Sigmoid colon (tissue), 7 donors: Measurements from ENCODE around the gene UBE2N. TPM values are rescaled to one million over a fixed set of nuclear protein-coding genes. Genes with fewer than 3 reads are reported as not detected.
A peak's percentile ranks its signal among the peaks of the same experiment; 100 is the strongest.

Experiments used
- DNase-seq: peaks from one replicate; pipeline ENCODE4 v3.0.0-alpha.2; 2019
- H3K27ac ChIP-seq, 4 donors: fragments of 200-600 bp; sonication (generic); one replicate each; pipeline ENCODE4 v1.5.1; 2016 to 2019; ENCODE audit warnings: mild to moderate bottlenecking in 1 of 4
- H3K27me3 ChIP-seq, 3 donors: fragments of 200-600 bp; sonication (generic); one replicate each; pipeline ENCODE4 v1.5.1; 2019; ENCODE audit warnings: mild to moderate bottlenecking in 1 of 3
- H3K36me3 ChIP-seq, 4 donors: fragments of 200-600 bp; sonication (generic); one replicate each; pipeline ENCODE4 v1.5.1; 2016 to 2019
- H3K4me1 ChIP-seq, 4 donors: fragments of 200-600 bp; sonication (generic); one replicate each; pipeline ENCODE4 v1.5.1; 2017 to 2019
- H3K4me3 ChIP-seq, 4 donors: fragments of 200-600 bp; sonication (generic); one replicate each; pipeline ENCODE4 v1.5.1; 2017 to 2019; ENCODE audit warnings: mild to moderate bottlenecking in 2 of 4, moderate library complexity in 1 of 4
- H3K9me3 ChIP-seq, 4 donors: fragments of 200-600 bp in 3 of 4; sonication (generic) in 3 of 4; one replicate each; pipeline versions ENCODE4 v1.5.1 to v1.6.1; 2013 to 2019
- CTCF ChIP-seq, 4 experiments: fragments of 450-650 bp in 3 of 4; fragments of 200-600 bp in 1 of 4; IDR thresholded peaks; one replicate each; pipeline ENCODE4 v1.5.1; 2016 to 2019; ENCODE audit warnings: antibody characterized with exemption in 4 of 4, mild to moderate bottlenecking in 3 of 4, moderate library complexity in 2 of 4
- EP300 ChIP-seq, 4 donors: sonication (generic); formaldehyde crosslinking; IDR thresholded peaks; one replicate each; pipeline ENCODE4 v1.6.1; 2017; ENCODE audit warnings: antibody characterized with exemption in 4 of 4
- POLR2A ChIP-seq, 2 donors: fragments of 450-650 bp; IDR thresholded peaks; one replicate each; pipeline ENCODE4 v1.6.1; 2016; ENCODE audit warnings: antibody characterized with exemption in 2 of 2, mild to moderate bottlenecking in 2 of 2, moderate library complexity in 2 of 2
- POLR2AphosphoS5 ChIP-seq, 4 donors: sonication (generic); formaldehyde crosslinking; IDR thresholded peaks; one replicate each; pipeline ENCODE4 v1.6.1; 2017; ENCODE audit warnings: antibody characterized with exemption in 4 of 4
- WGBS, 2 donors: extraction: QIAGEN DNeasy Blood & Tissue Kit; methylation state at CpG; one replicate each; pipeline ENCODE4 v1.1.7; 2013; 5-methylcytosine and 5-hydroxymethylcytosine counted together
- intact Hi-C: fragments of 100-400 bp; cut with DNase I; formaldehyde crosslinking; loops from one replicate; pipeline ENCODE4 v1.15.1; 2023
- polyA plus RNA-seq, 3 donors: library from polyadenylated mRNA; stranded (reverse); fragments of 200-250 nt; gene quantifications; one replicate each; pipeline ENCODE4 v1.2.3, GENCODE V29; 2013
- total RNA-seq, 4 donors: library from RNA; depleted of rRNA; stranded (reverse); fragments of >200 nt; gene quantifications; one replicate each; pipeline ENCODE4 v1.1.0, GENCODE V29; 2016
- donor health status: healthy with polysubstance abuse.
- donor health status: Bipolar disorder and iron deficiency.
- donor health status: healthy.

The UBE2N gene, protein sequence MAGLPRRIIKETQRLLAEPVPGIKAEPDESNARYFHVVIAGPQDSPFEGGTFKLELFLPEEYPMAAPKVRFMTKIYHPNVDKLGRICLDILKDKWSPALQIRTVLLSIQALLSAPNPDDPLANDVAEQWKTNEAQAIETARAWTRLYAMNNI
- 10 to 100 TPM; 23.0 to 28.0 (median 23.9) TPM for total RNA-seq
- polyA plus RNA-seq, result 100 to 1,000 TPM in 1 of 3 donors, 10 to 100 TPM in 2; 79.3 to 102 (median 87.4) TPM

DNA sequence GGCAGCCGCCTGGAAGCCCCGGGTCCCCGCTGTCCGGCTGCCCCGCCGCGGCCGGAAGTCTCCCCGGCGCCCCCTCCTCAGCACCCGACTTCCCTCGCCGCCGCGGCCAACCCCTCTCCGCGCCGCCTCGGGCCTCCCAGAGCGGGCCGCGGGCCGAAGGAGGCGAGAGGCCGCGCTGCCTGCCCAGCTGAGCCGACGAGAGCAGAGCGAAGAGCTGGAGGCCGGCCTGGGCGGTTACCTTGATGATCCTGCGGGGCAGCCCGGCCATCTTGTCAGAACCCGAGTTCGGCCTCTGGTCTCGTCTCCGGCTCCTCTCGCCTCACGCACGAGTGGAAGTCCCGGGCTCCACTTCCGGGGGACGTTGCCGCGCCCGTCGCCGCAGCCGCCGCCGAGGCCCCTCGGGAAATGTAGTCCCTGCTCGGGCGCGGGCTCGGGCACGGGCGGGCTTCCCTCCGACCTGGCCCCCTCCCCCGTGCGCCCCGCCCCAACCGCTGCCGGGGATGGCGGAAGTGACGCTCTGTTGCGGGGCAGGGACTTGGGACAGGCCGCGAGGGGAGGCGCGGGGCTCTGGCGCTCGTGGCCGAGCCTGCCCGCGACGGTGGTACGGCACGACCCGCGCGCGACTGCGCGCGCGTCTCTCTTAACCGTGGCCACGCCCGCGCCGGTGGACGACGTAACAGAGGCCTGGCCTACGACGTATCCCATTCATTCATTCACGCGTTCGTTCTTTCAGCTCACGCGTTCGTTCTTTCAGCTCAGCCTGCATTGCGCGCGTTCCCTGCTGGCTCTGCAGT, at the start of gene UBE2N:
Gene UBE2N, minus strand, starts transcription at position 331 of the 794 bp plus-strand sequence. Its CDS starts 63 bp downstream, at position 268.
- intact Hi-C loops, result loop anchor here (1.0 to 10.0 kb wide), 2 partner anchors 25 to 323 kb away; partner anchors contain the start of gene MRPL42
- peaks cover 0 to 45% (median 35%) of the 10 kb centered on the region in 4 donors for H3K4me1 ChIP-seq

GRCh38 chr12:93484315-93484981, 42.7 kb upstream of the UBE2N start:
- Histone ChIP-seq H3K4me1 (no peaks in the 10 kb centered on the region), H3K4me3 (no peak overlapping the region), H3K36me3 (peaks cover 17 to 92% (median 33%) of the 10 kb centered on the region in 4 donors), H3K9me3 (no peaks in the 10 kb centered on the region), H3K27ac (no peak overlapping the region), H3K27me3 (no peaks in the 10 kb centered on the region)
- intact Hi-C loops, result no loop called here
- no peak for DNase-seq
- TF ChIP-seq CTCF (IDR thresholded peaks at IDR 0.05), result no peak
- TF ChIP-seq POLR2A (IDR thresholded peaks at IDR 0.05), result no peak
- TF ChIP-seq EP300 (IDR thresholded peaks at IDR 0.05), result no peak
- TF ChIP-seq POLR2AphosphoS5 (IDR thresholded peaks at IDR 0.05), result no peak
- WGBS, 2 donors, result 75 to 84% methylated on average over 8 of the region's 8 CpGs

More for the DNA sequence above, at the start of gene UBE2N:
- no peaks in the 10 kb centered on the region for H3K36me3 ChIP-seq
- TF ChIP-seq EP300 (IDR thresholded peaks at IDR 0.05) (no peak), POLR2A (IDR thresholded peaks at IDR 0.05) (peak; percentile 15 to 26), CTCF (IDR thresholded peaks at IDR 0.05) (no peak), POLR2AphosphoS5 (IDR thresholded peaks at IDR 0.05) (peak; percentile 74 to 86 (median 80))
- peak within 1 kb of the TSS; percentile 90 to 100 (median 97) for H3K4me3 ChIP-seq
- DNase-seq, result peak; percentile 97
- no peaks in the 10 kb centered on the region for H3K9me3 ChIP-seq
- 1% methylated on average over 105 of the region's 105 CpGs for WGBS, 2 donors
- H3K27ac ChIP-seq, result peak within 1 kb of the TSS; percentile 85 to 97 (median 96)
- no peaks in the 10 kb centered on the region for H3K27me3 ChIP-seq

GRCh38 chr12:93483151-93483807, 41.5 kb upstream of the UBE2N start:
- Histone ChIP-seq H3K4me3 (no peak overlapping the region), H3K36me3 (peaks cover 17 to 94% (median 32%) of the 10 kb centered on the region in 4 donors), H3K4me1 (no peaks in the 10 kb centered on the region), H3K27me3 (no peaks in the 10 kb centered on the region), H3K9me3 (no peaks in the 10 kb centered on the region), H3K27ac (no peak overlapping the region)
- TF ChIP-seq POLR2A (IDR thresholded peaks at IDR 0.05) (no peak), POLR2AphosphoS5 (IDR thresholded peaks at IDR 0.05) (no peak), EP300 (IDR thresholded peaks at IDR 0.05) (no peak), CTCF (IDR thresholded peaks at IDR 0.05) (no peak)
- 23 to 81% methylated on average over 4 of the region's 4 CpGs for WGBS, 2 donors
- no peak for DNase-seq
- intact Hi-C loops, result no loop called here

GRCh38 chr12:93482721-93483120, 41.0 kb upstream of the UBE2N start:
- Histone ChIP-seq H3K27ac (no peak overlapping the region), H3K27me3 (no peaks in the 10 kb centered on the region), H3K4me1 (no peaks in the 10 kb centered on the region), H3K36me3 (peaks cover 17 to 94% (median 31%) of the 10 kb centered on the region in 4 donors), H3K4me3 (no peak overlapping the region), H3K9me3 (no peaks in the 10 kb centered on the region)
- intact Hi-C loops, result no loop called here
- no peak for DNase-seq
- no peak for TF ChIP-seq POLR2A (IDR thresholded peaks at IDR 0.05)
- TF ChIP-seq CTCF (IDR thresholded peaks at IDR 0.05), result no peak
- TF ChIP-seq EP300 (IDR thresholded peaks at IDR 0.05), result no peak
- TF ChIP-seq POLR2AphosphoS5 (IDR thresholded peaks at IDR 0.05), result no peak
- 94 to 98% methylated on average over 5 of the region's 5 CpGs for WGBS, 2 donors
